Activated CD4-positive, alpha-beta T cell treated with anti-CD3 and anti-CD28 coated beads, Interleukin-2, Interleukin-6, amounts not matched to agents 100 ng/mL and 50 ng/mL, durations not matched to agents 16 hours and 8 hours (primary cell): ENCODE data around the gene BLVRB.
"Not testable (repeated sequence)": the region's sequence is repeated elsewhere in the genome, so short reads cannot be mapped to it uniquely, and the experiment has no call there.

ENCODE experiments used
- DNase-seq: peaks from one replicate; pipeline ENCODE4 v3.0.0-alpha.2; 2020

BLVRB gene

GRCh38 chr19:40421993-40422747 is 43.4 kb downstream of the BLVRB start:
- DNase-seq: no peak

- DNase-seq: peak; percentile 86
Observed at GRCh38 chr19:40420766-40421765, 44.5 kb downstream of the BLVRB start.

GRCh38 chr19:40420451-40420765 is 45.1 kb downstream of the BLVRB start:
- no peak for DNase-seq

- DNase-seq: no peak
Observed at GRCh38 chr19:40419780-40420179, 45.8 kb downstream of the BLVRB start.

- DNase-seq: no peak
Observed at GRCh38 chr19:40419066-40419612, 46.4 kb downstream of the BLVRB start.

- DNase-seq: no peak
Observed at GRCh38 chr19:40418040-40418439, 47.5 kb downstream of the BLVRB start.

DNA sequence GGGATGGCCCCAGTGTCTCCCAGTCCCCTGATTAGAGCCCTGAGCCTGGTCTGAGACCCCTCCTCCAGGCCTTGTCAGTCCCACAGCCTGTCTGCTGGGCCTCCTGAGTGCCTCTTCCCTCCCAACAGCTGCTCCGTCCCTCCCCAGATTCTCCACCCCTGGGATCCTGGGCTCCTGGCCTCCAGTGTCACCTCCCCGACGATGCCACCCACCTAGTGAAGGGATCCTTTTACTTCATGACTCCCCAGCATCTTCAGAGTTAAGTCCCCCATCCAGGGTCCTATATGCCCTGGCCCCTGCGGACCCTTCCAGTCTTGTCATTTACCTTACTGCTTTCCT is 47.9 kb downstream of the BLVRB start:
- DNase-seq: no peak

GRCh38 chr19:40416918-40417642 is 48.5 kb downstream of the BLVRB start:
- DNase-seq: peak; percentile 28

- DNase-seq: no peak
Observed at GRCh38 chr19:40415768-40416167, 49.8 kb downstream of the BLVRB start.

- DNase-seq: no peak
Observed at GRCh38 chr19:40414542-40415535, 50.7 kb downstream of the BLVRB start.

DNA sequence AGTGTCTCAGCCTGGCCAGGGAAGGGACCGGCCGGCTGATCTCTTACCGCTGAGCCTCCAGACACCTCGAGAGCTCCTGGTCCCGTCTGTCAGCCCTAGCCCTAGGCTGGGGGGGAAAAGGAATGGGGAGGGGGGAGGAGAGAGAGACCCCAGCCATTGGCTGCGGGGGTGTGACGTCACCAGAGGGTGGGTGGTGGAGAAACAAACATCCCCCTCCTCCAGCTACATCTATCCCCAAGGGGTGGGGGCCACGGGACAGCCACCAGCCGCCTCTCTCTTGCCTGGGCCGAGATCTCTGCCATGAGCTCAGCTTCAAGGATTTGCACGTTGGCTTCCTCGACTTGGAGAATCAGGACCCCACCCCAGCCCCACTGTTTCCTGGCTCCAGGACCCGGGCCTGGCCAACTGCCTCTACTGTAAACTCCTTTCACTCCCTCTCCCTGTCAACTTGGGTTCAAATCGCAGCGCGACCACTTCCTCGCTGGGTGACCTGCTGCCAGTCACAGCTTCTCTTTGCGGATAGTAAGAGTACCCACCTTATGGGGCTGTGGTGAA is 52.2 kb downstream of the BLVRB start, which contains the start of gene PRX:
Gene PRX, minus strand, starts transcription at position 88 of the 555 bp plus-strand sequence. CDS start 5,446 bp downstream, outside the sequence.
- no peak for DNase-seq

DNA sequence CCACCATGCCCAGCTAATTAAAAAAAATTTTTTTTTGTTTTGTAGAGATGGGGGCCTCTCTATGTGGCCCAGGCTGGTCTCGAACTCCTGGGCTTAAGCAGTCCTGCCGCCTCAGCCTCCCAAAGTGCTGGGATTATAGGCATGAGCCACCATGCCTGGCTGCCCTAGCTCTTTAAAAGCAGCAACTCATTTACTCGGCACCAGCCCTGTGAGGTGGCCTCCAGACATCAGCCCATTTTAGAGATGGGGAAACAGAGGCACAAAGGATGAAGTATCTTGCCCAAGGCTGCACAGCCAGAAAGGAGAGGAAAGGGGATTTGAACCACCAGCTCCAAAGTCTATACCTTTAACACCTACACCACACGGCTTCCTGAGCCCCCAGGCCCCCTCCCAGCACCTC is 52.7 kb downstream of the BLVRB start:
- DNase-seq: no peak

DNA sequence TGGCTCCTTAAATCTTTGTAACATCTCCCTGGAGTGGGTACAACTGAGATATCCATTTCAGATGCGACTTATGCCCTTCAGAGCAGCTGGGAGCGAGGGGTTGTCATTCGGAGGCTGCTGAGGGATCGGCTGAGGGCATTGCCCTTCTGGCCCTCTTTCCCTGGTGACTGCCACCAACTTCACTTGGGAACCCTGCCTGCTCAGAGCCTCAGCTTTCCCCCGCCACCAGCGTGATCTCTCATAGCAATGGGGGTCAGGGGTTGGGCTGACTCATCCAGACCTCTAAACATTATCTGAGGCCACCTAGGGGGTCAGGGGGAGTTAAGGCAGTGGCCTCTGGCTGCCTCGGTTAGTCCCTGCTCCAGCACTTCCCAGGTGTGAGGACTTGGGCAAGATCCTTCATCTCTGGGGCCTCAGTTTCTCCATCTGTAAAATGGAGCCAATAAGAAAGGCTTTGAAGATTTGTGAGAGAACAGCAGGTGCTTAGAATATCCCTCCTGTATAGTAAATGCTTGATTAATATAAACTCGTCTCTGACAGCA is 53.5 kb downstream of the BLVRB start:
- no peak for DNase-seq

- DNase-seq: no peak
Observed at GRCh38 chr19:40411125-40411842, 54.3 kb downstream of the BLVRB start.

DNA sequence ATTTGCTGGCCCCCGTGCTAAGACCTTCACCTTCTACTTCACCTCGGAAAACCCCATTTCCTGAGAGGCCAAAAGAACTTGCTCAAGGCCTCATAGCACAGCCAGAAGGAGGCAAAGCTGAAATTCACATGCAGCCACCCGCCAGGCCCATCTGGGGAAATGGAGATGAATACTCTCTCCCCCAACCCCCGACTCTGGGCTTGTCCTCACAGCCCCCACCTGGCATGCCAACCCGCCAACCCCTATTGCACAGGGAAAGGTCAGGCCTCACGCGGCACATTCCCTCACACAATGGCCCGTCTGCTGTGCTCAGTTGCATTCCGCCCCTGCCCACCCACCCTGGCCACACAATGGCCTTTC is 55.5 kb downstream of the BLVRB start:
- no peak for DNase-seq

- DNase-seq: not testable (repeated sequence)
Observed at GRCh38 chr19:40408598-40408925, 57.0 kb downstream of the BLVRB start.

DNA sequence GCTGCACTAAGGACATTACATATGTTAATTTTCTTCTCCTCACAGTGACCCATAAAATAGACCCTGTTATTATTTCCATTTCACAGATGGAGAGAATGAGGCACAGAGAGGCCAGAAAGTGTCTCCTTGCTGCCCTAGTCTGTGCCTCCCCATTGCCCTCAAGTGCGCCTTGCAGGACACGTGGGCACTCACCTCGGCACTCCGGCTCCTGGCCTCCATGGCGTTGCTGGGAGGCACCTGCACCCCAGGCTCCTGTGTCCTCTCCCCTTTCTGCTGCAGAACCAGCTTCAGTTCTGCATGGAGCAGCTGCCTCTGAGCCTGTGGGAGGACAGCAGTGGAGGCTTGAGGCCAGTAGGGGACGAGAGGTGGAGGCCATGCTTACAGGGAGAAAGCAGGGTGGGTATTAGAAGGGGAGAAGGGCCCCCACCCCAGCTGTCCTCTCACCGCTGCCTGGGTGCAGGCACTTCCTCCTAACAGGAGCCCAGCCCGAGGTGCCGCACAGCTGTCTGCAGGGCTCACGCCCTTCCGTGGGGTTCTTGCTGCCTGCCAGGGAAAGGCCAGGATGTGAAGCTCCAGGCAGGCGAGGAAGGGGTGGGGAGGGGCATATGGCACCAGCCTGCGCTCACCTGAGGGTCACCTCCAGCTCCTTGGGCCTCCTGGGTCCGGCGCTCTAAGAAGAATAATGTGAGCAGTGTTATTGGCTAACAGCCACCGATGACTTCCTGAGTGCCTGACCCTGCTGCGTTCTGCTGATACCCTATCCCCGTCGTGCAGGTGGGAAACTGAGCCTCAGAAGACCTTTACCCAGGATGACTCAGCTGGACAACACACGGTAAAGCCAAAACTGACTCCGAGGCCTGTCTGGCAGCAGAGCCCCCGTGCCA is 57.6 kb downstream of the BLVRB start:
- no peak for DNase-seq

- peak; percentile 95 for DNase-seq
Observed at GRCh38 chr19:40403262-40403984, 62.1 kb downstream of the BLVRB start.

DNA sequence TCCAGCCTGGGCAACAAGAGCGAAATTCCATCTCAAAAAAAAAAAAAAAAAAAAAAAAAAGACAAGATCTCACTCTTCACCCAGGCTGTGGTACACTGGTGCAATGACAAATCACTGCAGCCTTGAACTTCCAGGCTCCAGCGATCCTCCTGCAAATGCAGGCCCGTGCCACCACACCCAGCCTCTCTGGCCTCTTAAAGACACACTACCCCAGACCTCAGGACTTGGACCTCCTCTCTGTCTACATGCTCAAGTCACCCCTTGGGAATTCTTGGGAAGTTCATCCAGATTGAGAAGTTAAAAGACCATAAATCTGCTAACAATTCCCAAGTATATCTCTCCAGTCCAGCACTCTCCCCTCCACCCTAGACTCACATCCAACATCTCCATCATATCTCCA is 65.0 kb downstream of the BLVRB start:
- DNase-seq: no peak
